ENCODE measurements around the gene STRN3. TPM values are rescaled to one million over a fixed set of nuclear protein-coding genes. Genes with fewer than 3 reads are reported as not detected.
"Not testable (repeated sequence)": the region's sequence is repeated elsewhere in the genome, so short reads cannot be mapped to it uniquely, and the experiment has no call there.

STRN3 gene
- total and polyA plus RNA-seq, 2 experiments from 2014 or later, result 10.1 to 53.8 TPM

GRCh38 chr14:31057035-31057434 is 30.9 kb upstream of the STRN3 start:
- Histone ChIP-seq H3K9me2 (replicated peaks; ENCODE audit: insufficient read depth) (no peaks in the 10 kb centered on the region), H3K4me3 (no peak overlapping the region), H3K36me3 (replicated peaks; ENCODE audit: insufficient read depth, low read depth) (no peaks in the 10 kb centered on the region), H4K20me1 (ENCODE audit: insufficient read depth, poor library complexity, severe bottlenecking) (no peaks in the 10 kb centered on the region), H3K27ac (no peak overlapping the region), H3K4me1 (ENCODE audit: insufficient read depth) (peaks cover 15% of the 10 kb centered on the region), H3K9me3 (ENCODE audit: low read depth) (no peaks in the 10 kb centered on the region), H3K4me2 (no peak overlapping the region), H3K79me2 (peaks cover 3% of the 10 kb centered on the region), H2AFZ (no peak overlapping the region), H3K27me3 (no peaks in the 10 kb centered on the region)
- DNase-seq (ENCODE audit: low spot score), result no peak
- 94% methylated on average over 1 of the region's 1 CpG for WGBS (ENCODE audit: low lambda C conversion rate, missing lambda C conversion rate)
- no peak for TF ChIP-seq EZH2phosphoT487 (IDR thresholded peaks at IDR 0.05; ENCODE audit: low read depth, severe bottlenecking, unreplicated experiment)
- no peak for TF ChIP-seq EZH2 (IDR thresholded peaks at IDR 0.05; ENCODE audit: borderline replicate concordance)
- no peak for TF ChIP-seq CTCF (IDR thresholded peaks at IDR 0.05; ENCODE audit: poor library complexity)

GRCh38 chr14:31052905-31053586 is 26.9 kb upstream of the STRN3 start:
- WGBS (ENCODE audit: low lambda C conversion rate, missing lambda C conversion rate), result 92% methylated on average over 9 of the region's 9 CpGs
- H3K4me2 ChIP-seq, result not testable (repeated sequence)

GRCh38 chr14:31051511-31051910 is 25.3 kb upstream of the STRN3 start:
- Histone ChIP-seq H2AFZ (no peak overlapping the region), H3K27me3 (no peaks in the 10 kb centered on the region), H3K4me3 (no peak overlapping the region), H3K9me2 (replicated peaks; ENCODE audit: insufficient read depth) (no peaks in the 10 kb centered on the region), H3K36me3 (replicated peaks; ENCODE audit: insufficient read depth, low read depth) (no peaks in the 10 kb centered on the region), H3K79me2 (peaks cover 3% of the 10 kb centered on the region), H4K20me1 (ENCODE audit: insufficient read depth, poor library complexity, severe bottlenecking) (no peaks in the 10 kb centered on the region), H3K4me2 (no peak overlapping the region), H3K4me1 (ENCODE audit: insufficient read depth) (no peaks in the 10 kb centered on the region), H3K9me3 (ENCODE audit: low read depth) (no peaks in the 10 kb centered on the region), H3K27ac (no peak overlapping the region)
- 76% methylated on average over 4 of the region's 4 CpGs for WGBS (ENCODE audit: low lambda C conversion rate, missing lambda C conversion rate)
- DNase-seq (ENCODE audit: low spot score), result no peak
- TF ChIP-seq EZH2 (IDR thresholded peaks at IDR 0.05; ENCODE audit: borderline replicate concordance), result no peak

More at GRCh38 chr14:31052905-31053586, 26.9 kb upstream of the STRN3 start:
- not testable (repeated sequence) for H3K27me3 ChIP-seq; H3K4me1 ChIP-seq (ENCODE audit: insufficient read depth); H2AFZ ChIP-seq; H3K4me3 ChIP-seq; H3K9me2 ChIP-seq (replicated peaks; ENCODE audit: insufficient read depth); H3K79me2 ChIP-seq; H3K9me3 ChIP-seq (ENCODE audit: low read depth); H3K36me3 ChIP-seq (replicated peaks; ENCODE audit: insufficient read depth, low read depth); H3K27ac ChIP-seq; H4K20me1 ChIP-seq (ENCODE audit: insufficient read depth, poor library complexity, severe bottlenecking)
- peak; percentile 23 for DNase-seq (ENCODE audit: low spot score)

- H3K36me3 ChIP-seq (replicated peaks; ENCODE audit: insufficient read depth, low read depth), result no peaks in the 10 kb centered on the region
- DNase-seq (ENCODE audit: low spot score), result no peak
- H3K27me3 ChIP-seq, result no peaks in the 10 kb centered on the region
Observed at GRCh38 chr14:31051023-31051422, 24.8 kb upstream of the STRN3 start.

More at GRCh38 chr14:31051023-31051422, 24.8 kb upstream of the STRN3 start:
- Histone ChIP-seq H3K9me2 (replicated peaks; ENCODE audit: insufficient read depth) (no peaks in the 10 kb centered on the region), H3K79me2 (peaks cover 3% of the 10 kb centered on the region), H3K9me3 (ENCODE audit: low read depth) (no peaks in the 10 kb centered on the region), H4K20me1 (ENCODE audit: insufficient read depth, poor library complexity, severe bottlenecking) (no peaks in the 10 kb centered on the region), H3K4me2 (no peak overlapping the region), H2AFZ (no peak overlapping the region), H3K4me3 (no peak overlapping the region), H3K4me1 (ENCODE audit: insufficient read depth) (no peaks in the 10 kb centered on the region), H3K27ac (no peak overlapping the region)
- TF ChIP-seq EZH2 (IDR thresholded peaks at IDR 0.05; ENCODE audit: borderline replicate concordance) (no peak), CTCF (IDR thresholded peaks at IDR 0.05; ENCODE audit: poor library complexity) (no peak), EZH2phosphoT487 (IDR thresholded peaks at IDR 0.05; ENCODE audit: low read depth, severe bottlenecking, unreplicated experiment) (no peak)
- 94% methylated on average over 7 of the region's 7 CpGs for WGBS (ENCODE audit: low lambda C conversion rate, missing lambda C conversion rate)
